GM19463 (cell line): Measurements from ENCODE around the gene IZUMO1.
A peak's percentile ranks its signal among the peaks of the same experiment; 100 is the strongest.
"Not testable (repeated sequence)": the region's sequence is repeated elsewhere in the genome, so short reads cannot be mapped to it uniquely, and the experiment has no call there.

ENCODE experiments used
- ATAC-seq: cut with Tn5 transposase; IDR thresholded peaks from one replicate; pipeline ENCODE4 v1.9.1; 2021; ENCODE audit warnings: mild to moderate bottlenecking, moderate library complexity; ENCODE audit not compliant: unreplicated experiment

The IZUMO1 gene

GRCh38 chr19:48738557-48739403 is 7.9 kb downstream of the IZUMO1 start:
- peak; percentile 88 for ATAC-seq

- ATAC-seq = no peak
Observed at GRCh38 chr19:48737360-48737998, 9.2 kb downstream of the IZUMO1 start.

GRCh38 chr19:48735031-48735615 is 11.6 kb downstream of the IZUMO1 start:
- no peak for ATAC-seq

- no peak for ATAC-seq
Observed at GRCh38 chr19:48734625-48735024, 12.1 kb downstream of the IZUMO1 start.

GRCh38 chr19:48731452-48731851 is 15.3 kb downstream of the IZUMO1 start:
- ATAC-seq = no peak

GRCh38 chr19:48728911-48729664 is 17.6 kb downstream of the IZUMO1 start:
- no peak for ATAC-seq

GRCh38 chr19:48726556-48726955 is 20.2 kb downstream of the IZUMO1 start:
- ATAC-seq = no peak

GRCh38 chr19:48724796-48725753 is 21.6 kb downstream of the IZUMO1 start:
- ATAC-seq = no peak

GRCh38 chr19:48722196-48722708 is 24.5 kb downstream of the IZUMO1 start:
- no peak for ATAC-seq

- peak; percentile 89 for ATAC-seq
Observed at GRCh38 chr19:48720613-48721296, 26.0 kb downstream of the IZUMO1 start.

GRCh38 chr19:48720251-48720612 is 26.5 kb downstream of the IZUMO1 start:
- ATAC-seq = no peak

- no peak for ATAC-seq
Observed at GRCh38 chr19:48719263-48720171, 27.2 kb downstream of the IZUMO1 start, which contains the start of gene MAMSTR. TSS of gene MAMSTR (minus strand) at chr19:48719725. CDS start at chr19:48719031, 694 bp downstream.

GRCh38 chr19:48718711-48719231 is 27.9 kb downstream of the IZUMO1 start:
- ATAC-seq = no peak

- ATAC-seq = not testable (repeated sequence)
Observed at GRCh38 chr19:48718106-48718505, 28.6 kb downstream of the IZUMO1 start.

- no peak for ATAC-seq
Observed at GRCh38 chr19:48716562-48717291, 30.0 kb downstream of the IZUMO1 start.

GRCh38 chr19:48715681-48716171 is 31.0 kb downstream of the IZUMO1 start:
- ATAC-seq = no peak
